ENCODE data around the gene CCSER1. TPM values are rescaled to one million over a fixed set of nuclear protein-coding genes. Genes with fewer than 3 reads are reported as not detected.

The CCSER1 gene
- total RNA-seq, 1 experiment from 2014 or later = 0.63 TPM

GRCh38 chr4:90174621-90175023, 47.4 kb downstream of the CCSER1 start:
- no peaks in the 10 kb centered on the region for H3K4me1 Mint-ChIP-seq (ENCODE audit: insufficient read depth, unreplicated experiment)
- DNase-seq (ENCODE audit: unreplicated experiment) = no peak
- CTCF ChIA-PET = no interaction called here
- intact Hi-C loops (cut with micrococcal nuclease) = no loop called here
- H3K9me3 Mint-ChIP-seq (ENCODE audit: unreplicated experiment) = peaks cover 11% of the 10 kb centered on the region
- TF ChIP-seq, protein P1, sequence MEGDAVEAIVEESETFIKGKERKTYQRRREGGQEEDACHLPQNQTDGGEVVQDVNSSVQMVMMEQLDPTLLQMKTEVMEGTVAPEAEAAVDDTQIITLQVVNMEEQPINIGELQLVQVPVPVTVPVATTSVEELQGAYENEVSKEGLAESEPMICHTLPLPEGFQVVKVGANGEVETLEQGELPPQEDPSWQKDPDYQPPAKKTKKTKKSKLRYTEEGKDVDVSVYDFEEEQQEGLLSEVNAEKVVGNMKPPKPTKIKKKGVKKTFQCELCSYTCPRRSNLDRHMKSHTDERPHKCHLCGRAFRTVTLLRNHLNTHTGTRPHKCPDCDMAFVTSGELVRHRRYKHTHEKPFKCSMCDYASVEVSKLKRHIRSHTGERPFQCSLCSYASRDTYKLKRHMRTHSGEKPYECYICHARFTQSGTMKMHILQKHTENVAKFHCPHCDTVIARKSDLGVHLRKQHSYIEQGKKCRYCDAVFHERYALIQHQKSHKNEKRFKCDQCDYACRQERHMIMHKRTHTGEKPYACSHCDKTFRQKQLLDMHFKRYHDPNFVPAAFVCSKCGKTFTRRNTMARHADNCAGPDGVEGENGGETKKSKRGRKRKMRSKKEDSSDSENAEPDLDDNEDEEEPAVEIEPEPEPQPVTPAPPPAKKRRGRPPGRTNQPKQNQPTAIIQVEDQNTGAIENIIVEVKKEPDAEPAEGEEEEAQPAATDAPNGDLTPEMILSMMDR (IDR thresholded peaks at IDR 0.05; ENCODE audit: unreplicated experiment) = no peak
- no peaks in the 10 kb centered on the region for H3K36me3 Mint-ChIP-seq (ENCODE audit: insufficient read depth, unreplicated experiment)
- BruUV-seq (replicated peaks) = no TSS peak
- no peak overlapping the region for H3K27ac Mint-ChIP-seq (ENCODE audit: low read depth, unreplicated experiment)
- H3K27me3 Mint-ChIP-seq (ENCODE audit: insufficient read depth, unreplicated experiment) = no peaks in the 10 kb centered on the region
- H3K4me3 Mint-ChIP-seq (ENCODE audit: unreplicated experiment) = no peak overlapping the region
- POLR2A ChIA-PET = interaction anchor here (0.8 kb wide), 1 partner anchor 15 kb away, joined by 3 read pairs; no protein-coding TSS in a partner anchor

DNA sequence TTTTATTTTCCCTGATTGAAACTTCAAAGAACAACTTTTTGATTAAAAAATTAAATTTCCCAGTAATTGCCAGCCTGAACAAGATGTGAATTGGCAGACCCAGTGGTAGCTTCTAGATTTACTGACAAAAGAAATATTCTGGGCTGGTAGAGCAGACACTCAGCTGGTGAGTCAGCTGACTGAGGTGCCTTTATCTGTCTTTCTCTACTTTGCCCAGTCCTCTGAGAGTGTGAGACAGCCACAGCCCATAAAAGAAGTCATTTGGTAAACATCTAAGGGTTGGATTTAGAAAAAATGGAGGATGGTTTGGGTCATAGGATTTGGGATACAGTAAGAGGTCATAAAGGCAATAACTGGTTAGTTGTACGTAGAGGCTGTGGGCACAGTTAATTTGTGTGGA, 54.5 kb downstream of the CCSER1 start:
- no TSS peak for BruUV-seq (replicated peaks)
- ChIA-PET POLR2A (no interaction called here), CTCF (no interaction called here)
- no peak for DNase-seq (ENCODE audit: unreplicated experiment)
- intact Hi-C loops (cut with micrococcal nuclease) = no loop called here
- no peak overlapping the region for H3K27ac Mint-ChIP-seq (ENCODE audit: low read depth, unreplicated experiment)
- H3K27me3 Mint-ChIP-seq (ENCODE audit: insufficient read depth, unreplicated experiment) = no peaks in the 10 kb centered on the region
- H3K4me3 Mint-ChIP-seq (ENCODE audit: unreplicated experiment) = no peak overlapping the region
- H3K36me3 Mint-ChIP-seq (ENCODE audit: insufficient read depth, unreplicated experiment) = no peaks in the 10 kb centered on the region
- no peaks in the 10 kb centered on the region for H3K9me3 Mint-ChIP-seq (ENCODE audit: unreplicated experiment)
- TF ChIP-seq, protein P1 (IDR thresholded peaks at IDR 0.05; ENCODE audit: unreplicated experiment) = no peak
- no peaks in the 10 kb centered on the region for H3K4me1 Mint-ChIP-seq (ENCODE audit: insufficient read depth, unreplicated experiment)

- H3K27ac Mint-ChIP-seq (ENCODE audit: low read depth, unreplicated experiment) = no peak overlapping the region
- TF ChIP-seq, protein P1 (IDR thresholded peaks at IDR 0.05; ENCODE audit: unreplicated experiment) = no peak
- no peak overlapping the region for H3K4me3 Mint-ChIP-seq (ENCODE audit: unreplicated experiment)
- CTCF ChIA-PET = no interaction called here
- no peaks in the 10 kb centered on the region for H3K27me3 Mint-ChIP-seq (ENCODE audit: insufficient read depth, unreplicated experiment)
- intact Hi-C loops (cut with micrococcal nuclease) = no loop called here
- H3K36me3 Mint-ChIP-seq (ENCODE audit: insufficient read depth, unreplicated experiment) = no peaks in the 10 kb centered on the region
- H3K4me1 Mint-ChIP-seq (ENCODE audit: insufficient read depth, unreplicated experiment) = no peaks in the 10 kb centered on the region
- no TSS peak for BruUV-seq (replicated peaks)
- H3K9me3 Mint-ChIP-seq (ENCODE audit: unreplicated experiment) = no peaks in the 10 kb centered on the region
- POLR2A ChIA-PET = no interaction called here
- no peak for DNase-seq (ENCODE audit: unreplicated experiment)
Observed at GRCh38 chr4:90183254-90183653, 56.1 kb downstream of the CCSER1 start.

GRCh38 chr4:90184560-90184959, 57.4 kb downstream of the CCSER1 start:
- no peak for DNase-seq (ENCODE audit: unreplicated experiment)
- intact Hi-C loops (cut with micrococcal nuclease) = no loop called here
- Mint-ChIP-seq H3K27me3 (ENCODE audit: insufficient read depth, unreplicated experiment) (no peaks in the 10 kb centered on the region), H3K9me3 (ENCODE audit: unreplicated experiment) (no peaks in the 10 kb centered on the region), H3K27ac (ENCODE audit: low read depth, unreplicated experiment) (no peak overlapping the region), H3K4me3 (ENCODE audit: unreplicated experiment) (no peak overlapping the region), H3K36me3 (ENCODE audit: insufficient read depth, unreplicated experiment) (no peaks in the 10 kb centered on the region), H3K4me1 (ENCODE audit: insufficient read depth, unreplicated experiment) (no peaks in the 10 kb centered on the region)
- POLR2A ChIA-PET = no interaction called here
- CTCF ChIA-PET = no interaction called here
- no TSS peak for BruUV-seq (replicated peaks)
- TF ChIP-seq, protein P1 (IDR thresholded peaks at IDR 0.05; ENCODE audit: unreplicated experiment) = no peak

Data from MCF 10A (cell line).